SU-DHL-6 (cell line): ENCODE data around the gene FPGT.

Source experiments
- CTCF ChIP-seq: fragments of 200-600 bp; sonication (generic); IDR thresholded peaks from one replicate; pipeline ENCODE4 v1.5.1; 2017; ENCODE audit warnings: antibody characterized with exemption, mild to moderate bottlenecking, low read length, moderate library complexity; ENCODE audit not compliant: insufficient read depth, poor library complexity, severe bottlenecking
- EZH2phosphoT487 ChIP-seq: fragments of 200-600 bp; sonication (generic), shearing (Covaris generic); conservative IDR thresholded peaks from 2 replicates; pipeline ENCODE4 v1.6.1; 2018; ENCODE audit warnings: mild to moderate bottlenecking, antibody characterized with exemption, low read length, moderate library complexity, mixed read lengths

- TF ChIP-seq CTCF (no peak), EZH2phosphoT487 (no peak)
Measured at GRCh38 chr1:74237035-74237434, 39.0 kb downstream of the FPGT start.
